GM19452 (cell line): ENCODE results near the gene CNTNAP2.

ENCODE experiments used
- ATAC-seq: cut with Tn5 transposase; IDR thresholded peaks from one replicate; pipeline ENCODE4 v1.9.1; 2021; ENCODE audit not compliant: unreplicated experiment

The CNTNAP2 gene

GRCh38 chr7:148337995-148338747 is 2221.6 kb downstream of the CNTNAP2 start:
- no peak for ATAC-seq

- ATAC-seq = no peak
Observed at GRCh38 chr7:148340438-148341280, 2224.1 kb downstream of the CNTNAP2 start.

GRCh38 chr7:148344406-148344805 is 2227.8 kb downstream of the CNTNAP2 start:
- no peak for ATAC-seq

GRCh38 chr7:148347981-148348380 is 2231.4 kb downstream of the CNTNAP2 start:
- ATAC-seq = no peak

- no peak for ATAC-seq
Observed at GRCh38 chr7:148348466-148348865, 2231.9 kb downstream of the CNTNAP2 start.

- no peak for ATAC-seq
Observed at GRCh38 chr7:148356303-148356702, 2239.7 kb downstream of the CNTNAP2 start.

- ATAC-seq = no peak
Observed at GRCh38 chr7:148362541-148362940, 2245.9 kb downstream of the CNTNAP2 start.

GRCh38 chr7:148367731-148368475 is 2251.3 kb downstream of the CNTNAP2 start:
- no peak for ATAC-seq

GRCh38 chr7:148368562-148368961 is 2252.0 kb downstream of the CNTNAP2 start:
- no peak for ATAC-seq

GRCh38 chr7:148371280-148371937 is 2254.8 kb downstream of the CNTNAP2 start:
- no peak for ATAC-seq

- no peak for ATAC-seq
Observed at GRCh38 chr7:148374396-148375259, 2258.0 kb downstream of the CNTNAP2 start.

- ATAC-seq = no peak
Observed at GRCh38 chr7:148379677-148380076, 2263.1 kb downstream of the CNTNAP2 start.

GRCh38 chr7:148380596-148381419 is 2264.2 kb downstream of the CNTNAP2 start:
- no peak for ATAC-seq

- ATAC-seq = no peak
Observed at GRCh38 chr7:148382596-148382995, 2266.0 kb downstream of the CNTNAP2 start.

GRCh38 chr7:148383651-148384050 is 2267.1 kb downstream of the CNTNAP2 start:
- ATAC-seq = no peak

- ATAC-seq = no peak
Observed at GRCh38 chr7:148385009-148385682, 2268.5 kb downstream of the CNTNAP2 start.

- ATAC-seq = no peak
Observed at GRCh38 chr7:148390381-148390780, 2273.8 kb downstream of the CNTNAP2 start.

- ATAC-seq = no peak
Observed at GRCh38 chr7:148391591-148391990, 2275.0 kb downstream of the CNTNAP2 start.

GRCh38 chr7:148394582-148394981 is 2278.0 kb downstream of the CNTNAP2 start:
- ATAC-seq = no peak
